ENCODE results near the gene WDR12. TPM values are rescaled to one million over a fixed set of nuclear protein-coding genes. Genes with fewer than 3 reads are reported as not detected.
A peak's percentile ranks its signal among the peaks of the same experiment; 100 is the strongest.
"Not testable (repeated sequence)": the region's sequence is repeated elsewhere in the genome, so short reads cannot be mapped to it uniquely, and the experiment has no call there.

The WDR12 gene
- total RNA-seq, 2 experiments from 2014 or later, result 131 to 134 TPM

GRCh38 chr2:202911203-202911511 lies 316 bp downstream of the WDR12 start:
- Mint-ChIP-seq H3K4me1 (ENCODE audit: low read depth) (peaks cover 32% of the 10 kb centered on the region), H3K36me3 (ENCODE audit: low read depth) (peaks cover 26% of the 10 kb centered on the region), H3K4me3 (peak overlapping the region; percentile 85), H3K27ac (peak overlapping the region; percentile 99), H3K27me3 (no peaks in the 10 kb centered on the region), H3K9me3 (no peaks in the 10 kb centered on the region)
- no peak for ATAC-seq
- TF ChIP-seq CTCF (IDR thresholded peaks at IDR 0.05), result no peak
- intact Hi-C loops (cut with micrococcal nuclease), result no loop called here
- DNase-seq, result no peak
- ChIA-PET POLR2A (interaction anchor here (0.9 to 1.4 kb wide), 9 partner anchors 9 to 976 kb away, joined by 3 to 6 read pairs (median 3); partner anchors contain the start of gene CYP20A1), CTCF (interaction anchor here (0.6 to 1.5 kb wide), 3 partner anchors 141 to 542 kb away, joined by 3 to 4 read pairs (median 3); no protein-coding TSS in a partner anchor)

GRCh38 chr2:202910698-202911097 lies 775 bp downstream of the WDR12 start:
- Mint-ChIP-seq H3K9me3 (no peaks in the 10 kb centered on the region), H3K4me3 (peak overlapping the region; percentile 85), H3K27me3 (no peaks in the 10 kb centered on the region), H3K36me3 (ENCODE audit: low read depth) (peaks cover 29% of the 10 kb centered on the region), H3K4me1 (ENCODE audit: low read depth) (peaks cover 32% of the 10 kb centered on the region), H3K27ac (no peak overlapping the region)
- DNase-seq (no peak), ATAC-seq (no peak)
- ChIA-PET POLR2A (interaction anchor here (0.9 to 1.4 kb wide), 8 partner anchors 9 to 638 kb away, joined by 3 to 6 read pairs (median 3); partner anchors contain the start of gene CYP20A1), CTCF (interaction anchor here (0.6 to 1.5 kb wide), 5 partner anchors 9 to 543 kb away, joined by 3 to 4 read pairs (median 3); no protein-coding TSS in a partner anchor)
- TF ChIP-seq CTCF (IDR thresholded peaks at IDR 0.05), result no peak
- intact Hi-C loops (cut with micrococcal nuclease), result no loop called here

- Mint-ChIP-seq H3K4me1 (ENCODE audit: low read depth) (peaks cover 32% of the 10 kb centered on the region), H3K36me3 (ENCODE audit: low read depth) (peaks cover 33% of the 10 kb centered on the region), H3K4me3 (peak overlapping the region; percentile 85), H3K27ac (peak overlapping the region; percentile 15)
- ChIA-PET CTCF (interaction anchor here (0.7 to 1.5 kb wide), 5 partner anchors 9 to 905 kb away, joined by 3 to 4 read pairs (median 3); no protein-coding TSS in a partner anchor), POLR2A (interaction anchor here (1.2 kb wide), 1 partner anchor 210 kb away, joined by 3 read pairs; no protein-coding TSS in a partner anchor)
- H3K9me3 Mint-ChIP-seq; ATAC-seq; H3K27me3 Mint-ChIP-seq; DNase-seq; intact Hi-C loops (cut with micrococcal nuclease): not testable (repeated sequence)
Measured at GRCh38 chr2:202910250-202910649, 1.2 kb downstream of the WDR12 start.

GRCh38 chr2:202909394-202910192 lies 1.9 kb downstream of the WDR12 start:
- Mint-ChIP-seq H3K9me3 (peaks cover 2% of the 10 kb centered on the region), H3K27ac (peak overlapping the region; percentile 15), H3K4me1 (ENCODE audit: low read depth) (peaks cover 35% of the 10 kb centered on the region), H3K4me3 (peak overlapping the region; percentile 85), H3K36me3 (ENCODE audit: low read depth) (peaks cover 38% of the 10 kb centered on the region), H3K27me3 (no peaks in the 10 kb centered on the region)
- intact Hi-C loops (cut with micrococcal nuclease), result no loop called here
- no peak for DNase-seq
- POLR2A ChIA-PET, result no interaction called here
- TF ChIP-seq CTCF (IDR thresholded peaks at IDR 0.05), result no peak
- CTCF ChIA-PET, result interaction anchor here (0.7 to 1.6 kb wide), 6 partner anchors 10 to 906 kb away, joined by 3 to 4 read pairs (median 3); no protein-coding TSS in a partner anchor
- ATAC-seq, result no peak

GRCh38 chr2:202908186-202908585 lies 3.3 kb downstream of the WDR12 start:
- DNase-seq, result no peak
- ATAC-seq, result no peak
- Mint-ChIP-seq H3K4me3 (no peak overlapping the region), H3K9me3 (peaks cover 2% of the 10 kb centered on the region), H3K27ac (peak overlapping the region; percentile 22), H3K36me3 (ENCODE audit: low read depth) (peaks cover 48% of the 10 kb centered on the region), H3K27me3 (no peaks in the 10 kb centered on the region), H3K4me1 (ENCODE audit: low read depth) (peaks cover 39% of the 10 kb centered on the region)
- ChIA-PET CTCF (interaction anchor here (1.4 to 1.6 kb wide), 2 partner anchors 35 to 38 kb away, joined by 3 to 4 read pairs; no protein-coding TSS in a partner anchor), POLR2A (no interaction called here)
- intact Hi-C loops (cut with micrococcal nuclease), result no loop called here
- TF ChIP-seq CTCF (IDR thresholded peaks at IDR 0.05), result no peak

- H3K27ac Mint-ChIP-seq; H3K27me3 Mint-ChIP-seq; H3K9me3 Mint-ChIP-seq; POLR2A ChIA-PET; H3K4me3 Mint-ChIP-seq; DNase-seq; ATAC-seq; intact Hi-C loops (cut with micrococcal nuclease): not testable (repeated sequence)
- CTCF ChIA-PET, result interaction anchor here (0.8 to 2.5 kb wide), 2 partner anchors 35 to 40 kb away, joined by 3 to 5 read pairs; no protein-coding TSS in a partner anchor
- peaks cover 53% of the 10 kb centered on the region for H3K36me3 Mint-ChIP-seq (ENCODE audit: low read depth)
- H3K4me1 Mint-ChIP-seq (ENCODE audit: low read depth), result peaks cover 32% of the 10 kb centered on the region
Measured at GRCh38 chr2:202905507-202905906, 6.0 kb downstream of the WDR12 start.
